CD4-positive, alpha-beta T cell treated with Interleukin-10 for 1 hour (primary cell): ENCODE results near the gene CADM1.

ENCODE experiments used
- DNase-seq: peaks from one replicate; pipeline ENCODE4 v3.0.0-alpha.2; 2020

The CADM1 gene

GRCh38 chr11:115269191-115269950 is 234.8 kb downstream of the CADM1 start:
- DNase-seq, result no peak

GRCh38 chr11:115267871-115268270 is 236.3 kb downstream of the CADM1 start:
- peak; percentile 19 for DNase-seq

- no peak for DNase-seq
Observed at GRCh38 chr11:115267238-115267781, 236.9 kb downstream of the CADM1 start.

GRCh38 chr11:115266066-115266639 is 238.1 kb downstream of the CADM1 start:
- DNase-seq, result no peak

GRCh38 chr11:115263799-115264656 is 240.2 kb downstream of the CADM1 start:
- DNase-seq, result no peak

- DNase-seq, result no peak
Observed at GRCh38 chr11:115258216-115258615, 246.0 kb downstream of the CADM1 start.

- no peak for DNase-seq
Observed at GRCh38 chr11:115257678-115258077, 246.5 kb downstream of the CADM1 start.

GRCh38 chr11:115257270-115257669 is 246.9 kb downstream of the CADM1 start:
- no peak for DNase-seq

- DNase-seq, result peak; percentile 40
Observed at GRCh38 chr11:115256397-115257197, 247.6 kb downstream of the CADM1 start.

GRCh38 chr11:115255006-115255762 is 249.0 kb downstream of the CADM1 start:
- DNase-seq, result no peak

GRCh38 chr11:115251126-115251525 is 253.1 kb downstream of the CADM1 start:
- no peak for DNase-seq

- no peak for DNase-seq
Observed at GRCh38 chr11:115249061-115249578, 255.1 kb downstream of the CADM1 start.

GRCh38 chr11:115247953-115248352 is 256.3 kb downstream of the CADM1 start:
- no peak for DNase-seq

GRCh38 chr11:115247361-115247760 is 256.9 kb downstream of the CADM1 start:
- no peak for DNase-seq

GRCh38 chr11:115244758-115245157 is 259.5 kb downstream of the CADM1 start:
- no peak for DNase-seq

- DNase-seq, result no peak
Observed at GRCh38 chr11:115244296-115244695, 259.9 kb downstream of the CADM1 start.

GRCh38 chr11:115242982-115243381 is 261.2 kb downstream of the CADM1 start:
- DNase-seq, result no peak

- no peak for DNase-seq
Observed at GRCh38 chr11:115241899-115242298, 262.3 kb downstream of the CADM1 start.

GRCh38 chr11:115238791-115239190 is 265.4 kb downstream of the CADM1 start:
- DNase-seq, result no peak

GRCh38 chr11:115238086-115238485 is 266.1 kb downstream of the CADM1 start:
- no peak for DNase-seq

- no peak for DNase-seq
Observed at GRCh38 chr11:115237578-115237977, 266.6 kb downstream of the CADM1 start.

- no peak for DNase-seq
Observed at GRCh38 chr11:115234794-115235193, 269.4 kb downstream of the CADM1 start.
